ENCODE results near the gene PAPOLB. TPM values are rescaled to one million over a fixed set of nuclear protein-coding genes. Genes with fewer than 3 reads are reported as not detected.

The PAPOLB gene
- polyA plus RNA-seq, 1 experiment = not detected

DNA sequence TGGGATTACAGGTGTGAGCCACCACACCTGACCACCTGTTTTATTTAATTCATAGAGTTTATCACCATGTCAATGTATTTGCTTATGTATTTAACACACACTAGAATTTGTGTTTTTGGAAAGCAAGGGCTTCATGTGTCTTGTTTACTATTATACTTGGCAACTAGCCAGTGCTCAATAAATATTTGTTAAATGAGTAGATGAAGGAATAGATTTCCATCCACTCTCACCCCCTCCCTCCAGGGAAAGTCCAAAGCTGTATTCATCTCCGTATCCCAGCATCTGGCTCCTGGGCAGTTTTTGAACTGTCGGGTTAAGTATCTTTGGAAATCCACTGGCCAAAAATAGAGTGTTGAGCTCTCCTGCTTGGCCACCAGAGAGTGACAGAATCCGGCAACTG lies 26.3 kb upstream of the PAPOLB start:
- no peak overlapping the region for H3K27ac ChIP-seq (ENCODE audit: low read depth, low read length)
- CTCF ChIA-PET = no interaction called here
- H3K27me3 ChIP-seq (ENCODE audit: control insufficient read depth, insufficient read depth, low read length) = peaks cover 5% of the 10 kb centered on the region
- no peak for DNase-seq (ENCODE audit: low read depth, low spot score)
- POLR2A ChIA-PET = no interaction called here
- H3K4me3 ChIP-seq (ENCODE audit: low read depth, low read length) = no peak overlapping the region
- H3K9me3 ChIP-seq (ENCODE audit: control insufficient read depth, insufficient read depth, low read length) = peaks cover 4% of the 10 kb centered on the region; the same call in 1 of the 2 replicates
- TF ChIP-seq, protein P1, sequence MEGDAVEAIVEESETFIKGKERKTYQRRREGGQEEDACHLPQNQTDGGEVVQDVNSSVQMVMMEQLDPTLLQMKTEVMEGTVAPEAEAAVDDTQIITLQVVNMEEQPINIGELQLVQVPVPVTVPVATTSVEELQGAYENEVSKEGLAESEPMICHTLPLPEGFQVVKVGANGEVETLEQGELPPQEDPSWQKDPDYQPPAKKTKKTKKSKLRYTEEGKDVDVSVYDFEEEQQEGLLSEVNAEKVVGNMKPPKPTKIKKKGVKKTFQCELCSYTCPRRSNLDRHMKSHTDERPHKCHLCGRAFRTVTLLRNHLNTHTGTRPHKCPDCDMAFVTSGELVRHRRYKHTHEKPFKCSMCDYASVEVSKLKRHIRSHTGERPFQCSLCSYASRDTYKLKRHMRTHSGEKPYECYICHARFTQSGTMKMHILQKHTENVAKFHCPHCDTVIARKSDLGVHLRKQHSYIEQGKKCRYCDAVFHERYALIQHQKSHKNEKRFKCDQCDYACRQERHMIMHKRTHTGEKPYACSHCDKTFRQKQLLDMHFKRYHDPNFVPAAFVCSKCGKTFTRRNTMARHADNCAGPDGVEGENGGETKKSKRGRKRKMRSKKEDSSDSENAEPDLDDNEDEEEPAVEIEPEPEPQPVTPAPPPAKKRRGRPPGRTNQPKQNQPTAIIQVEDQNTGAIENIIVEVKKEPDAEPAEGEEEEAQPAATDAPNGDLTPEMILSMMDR (IDR thresholded peaks at IDR 0.05; ENCODE audit: low read depth, low read length) = no peak

DNA sequence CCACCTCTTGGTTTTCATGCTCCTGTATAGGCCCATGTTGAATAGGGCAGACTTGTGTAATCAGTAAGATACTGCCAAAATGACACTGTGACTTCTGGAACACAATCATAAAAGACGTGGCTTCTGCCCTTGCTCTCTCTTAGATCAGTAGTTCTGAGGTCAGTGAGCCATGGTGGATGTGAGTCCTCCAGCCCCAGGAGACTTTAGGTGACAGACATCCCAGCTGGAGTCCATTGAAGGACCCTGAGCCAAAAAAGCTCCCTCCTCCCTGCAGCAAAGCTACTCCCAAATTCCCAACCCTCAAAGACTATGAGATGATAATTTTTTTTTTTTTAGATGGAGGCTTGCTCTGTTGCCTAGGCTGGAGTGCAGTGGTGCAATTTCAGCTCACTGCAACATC lies 24.8 kb upstream of the PAPOLB start:
- Histone ChIP-seq H3K9me3 (ENCODE audit: control insufficient read depth, insufficient read depth, low read length) (peaks cover 4% of the 10 kb centered on the region; the same call in 1 of the 2 replicates), H3K27me3 (ENCODE audit: control insufficient read depth, insufficient read depth, low read length) (peaks cover 12% of the 10 kb centered on the region), H3K4me3 (ENCODE audit: low read depth, low read length) (no peak overlapping the region), H3K27ac (ENCODE audit: low read depth, low read length) (no peak overlapping the region)
- DNase-seq (ENCODE audit: low read depth, low spot score) = no peak
- TF ChIP-seq, protein P1 (IDR thresholded peaks at IDR 0.05; ENCODE audit: low read depth, low read length) = no peak
- ChIA-PET CTCF (interaction anchor here (0.9 kb wide), 1 partner anchor 56 kb away, joined by 4 read pairs; no protein-coding TSS in a partner anchor), POLR2A (no interaction called here)

DNA sequence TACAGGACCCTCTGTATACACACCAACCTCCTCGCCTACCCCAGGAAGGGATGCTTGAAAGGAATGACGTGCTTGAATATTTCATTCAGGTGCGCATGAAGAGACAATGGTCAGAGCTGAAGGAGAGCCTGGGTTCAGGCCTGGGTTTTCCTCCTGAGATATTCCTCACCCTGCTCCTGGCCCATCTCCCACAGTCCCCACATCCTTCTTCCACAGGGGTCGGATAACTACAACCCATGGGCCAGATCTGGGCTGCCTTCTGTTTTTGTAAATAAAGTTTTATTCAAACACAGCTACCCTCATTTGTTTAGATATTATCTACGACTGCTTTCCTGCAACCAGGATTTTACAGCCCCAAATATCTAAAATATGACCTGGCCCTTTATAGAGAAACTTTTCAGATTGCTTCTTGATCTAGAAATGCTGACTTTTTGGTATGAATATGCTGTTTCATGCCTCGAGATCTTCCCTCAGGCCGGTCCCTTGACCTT lies 23.5 kb upstream of the PAPOLB start:
- no peak overlapping the region for H3K27ac ChIP-seq (ENCODE audit: low read depth, low read length)
- peaks cover 12% of the 10 kb centered on the region for H3K27me3 ChIP-seq (ENCODE audit: control insufficient read depth, insufficient read depth, low read length)
- ChIA-PET CTCF (interaction anchor here (1.3 kb wide), 1 partner anchor 89 kb away, joined by 4 read pairs; no protein-coding TSS in a partner anchor), POLR2A (no interaction called here)
- TF ChIP-seq, protein P1 (IDR thresholded peaks at IDR 0.05; ENCODE audit: low read depth, low read length) = no peak
- no peak for DNase-seq (ENCODE audit: low read depth, low spot score)
- no peak overlapping the region for H3K4me3 ChIP-seq (ENCODE audit: low read depth, low read length)
- peaks cover 4% of the 10 kb centered on the region; the same call in 1 of the 2 replicates for H3K9me3 ChIP-seq (ENCODE audit: control insufficient read depth, insufficient read depth, low read length)

DNA sequence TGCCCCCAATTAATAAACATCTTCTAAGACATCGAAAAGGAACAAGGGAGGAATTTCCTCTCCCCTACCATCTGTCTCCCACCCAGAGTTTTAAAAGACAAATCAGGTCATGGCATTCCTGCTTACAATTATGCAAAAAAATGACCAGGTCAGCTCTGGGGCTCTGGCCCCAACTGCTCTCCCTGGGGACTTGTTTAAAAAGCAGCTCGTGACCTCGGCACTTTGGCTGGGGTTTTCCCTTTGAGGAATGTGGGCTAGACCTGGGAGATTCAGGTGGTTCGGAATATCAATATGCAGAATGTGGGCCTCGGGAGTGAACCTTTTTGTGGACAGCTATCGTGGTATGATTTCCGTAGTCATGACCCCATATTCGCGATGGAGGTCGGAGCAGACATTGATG lies 22.3 kb upstream of the PAPOLB start:
- TF ChIP-seq, protein P1 (IDR thresholded peaks at IDR 0.05; ENCODE audit: low read depth, low read length) = no peak
- peaks cover 15% of the 10 kb centered on the region for H3K27me3 ChIP-seq (ENCODE audit: control insufficient read depth, insufficient read depth, low read length)
- POLR2A ChIA-PET = no interaction called here
- H3K27ac ChIP-seq (ENCODE audit: low read depth, low read length) = peak overlapping the region; percentile 2
- H3K4me3 ChIP-seq (ENCODE audit: low read depth, low read length) = no peak overlapping the region
- CTCF ChIA-PET = interaction anchor here (0.5 to 2.5 kb wide), 12 partner anchors 9 to 253 kb away, joined by 3 to 16 read pairs (median 4); no protein-coding TSS in a partner anchor
- peaks cover 4% of the 10 kb centered on the region; the same call in 1 of the 2 replicates for H3K9me3 ChIP-seq (ENCODE audit: control insufficient read depth, insufficient read depth, low read length)
- no peak for DNase-seq (ENCODE audit: low read depth, low spot score)

DNA sequence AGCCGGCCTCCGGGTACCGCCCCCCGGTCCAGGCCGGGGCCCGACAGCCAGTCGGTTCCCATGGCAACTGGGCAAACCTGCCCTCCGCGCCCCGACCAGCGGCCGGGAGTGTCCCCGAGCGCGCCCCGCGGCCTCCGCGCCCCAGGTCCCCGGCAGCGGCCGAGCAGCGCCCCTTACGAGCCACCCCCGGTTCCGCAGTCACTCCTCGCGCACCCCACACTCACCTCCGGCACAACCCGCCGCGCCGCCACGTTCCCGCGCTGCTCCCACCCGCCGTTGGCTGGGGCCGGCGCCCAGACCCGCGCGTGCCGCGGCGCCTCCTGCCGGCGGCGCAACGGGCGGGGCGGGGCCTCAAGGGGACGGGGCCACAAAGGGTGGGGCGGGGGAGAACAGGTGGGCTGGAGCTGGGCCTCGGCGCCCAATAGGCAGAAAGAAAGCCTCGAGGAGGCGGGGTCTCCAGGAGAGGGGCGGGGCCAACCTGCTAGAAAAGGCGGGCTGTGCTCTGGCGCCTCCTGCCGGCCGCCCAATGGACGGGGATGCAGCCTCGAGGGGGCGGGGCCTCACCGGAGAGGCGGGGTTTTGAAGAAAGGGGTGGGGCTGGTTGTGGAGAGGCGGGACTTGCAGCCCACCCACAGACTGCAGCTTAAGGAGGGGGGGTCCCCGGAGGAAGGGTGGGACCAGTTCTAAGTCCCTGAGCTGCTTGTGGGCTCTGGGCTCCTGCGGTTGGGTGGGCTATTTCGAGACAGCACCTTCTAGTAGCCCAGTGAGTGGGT lies 21.7 kb upstream of the PAPOLB start, which contains the start of gene RADIL:
TSS of gene RADIL (minus strand) at position 345 of the 773 bp plus-strand sequence. CDS start 5,577 bp downstream, outside the sequence.
- CTCF ChIA-PET = interaction anchor here (0.5 to 2.5 kb wide), 13 partner anchors 9 to 252 kb away, joined by 3 to 16 read pairs (median 4); no protein-coding TSS in a partner anchor
- POLR2A ChIA-PET = no interaction called here
- DNase-seq (ENCODE audit: low read depth, low spot score) = no peak
- Histone ChIP-seq H3K27me3 (ENCODE audit: control insufficient read depth, insufficient read depth, low read length) (peaks cover 14% of the 10 kb centered on the region), H3K4me3 (ENCODE audit: low read depth, low read length) (peak within 1 kb of the TSS; percentile 41), H3K27ac (ENCODE audit: low read depth, low read length) (peak within 1 kb of the TSS; percentile 2), H3K9me3 (ENCODE audit: control insufficient read depth, insufficient read depth, low read length) (peaks cover 4% of the 10 kb centered on the region; the same call in 1 of the 2 replicates)
- TF ChIP-seq, protein P1 (IDR thresholded peaks at IDR 0.05; ENCODE audit: low read depth, low read length) = peak; percentile 62

All from AG04450 (cell line).